Adipocyte (in vitro differentiated cells): ENCODE measurements around the gene SAMD4B.

Experiments used
- DNase-seq: peaks from one replicate; pipeline ENCODE4 v3.0.0-alpha.2; 2015; ENCODE audit warnings: low read depth
- H3K27me3 ChIP-seq: replicated peaks from 2 replicates; pipeline ENCODE4 v1.7.0; 2013; ENCODE audit warnings: mild to moderate bottlenecking, low read length, moderate library complexity; ENCODE audit not compliant: control insufficient read depth, insufficient read depth
- H3K36me3 ChIP-seq: 2 replicates; pipeline ENCODE4 v1.7.0; 2013; ENCODE audit warnings: low read length, mild to moderate bottlenecking, moderate library complexity; ENCODE audit not compliant: control insufficient read depth, insufficient read depth, severe bottlenecking
- H3K4me1 ChIP-seq: 2 replicates; pipeline ENCODE4 v1.7.0; 2013; ENCODE audit warnings: mild to moderate bottlenecking, low read length, moderate library complexity; ENCODE audit not compliant: control insufficient read depth, insufficient read depth
- H3K4me3 ChIP-seq: 2 replicates; pipeline ENCODE4 v1.7.0; 2013; ENCODE audit warnings: mild to moderate bottlenecking, low read length, moderate library complexity
- H3K9ac ChIP-seq: 2 replicates; pipeline ENCODE4 v1.7.0; 2013; ENCODE audit warnings: mild to moderate bottlenecking, low read length, moderate library complexity
- H3K9me3 ChIP-seq: 2 replicates; pipeline ENCODE4 v1.7.0; 2013; ENCODE audit warnings: mild to moderate bottlenecking, low read length, moderate library complexity; ENCODE audit not compliant: control insufficient read depth

SAMD4B gene

DNA sequence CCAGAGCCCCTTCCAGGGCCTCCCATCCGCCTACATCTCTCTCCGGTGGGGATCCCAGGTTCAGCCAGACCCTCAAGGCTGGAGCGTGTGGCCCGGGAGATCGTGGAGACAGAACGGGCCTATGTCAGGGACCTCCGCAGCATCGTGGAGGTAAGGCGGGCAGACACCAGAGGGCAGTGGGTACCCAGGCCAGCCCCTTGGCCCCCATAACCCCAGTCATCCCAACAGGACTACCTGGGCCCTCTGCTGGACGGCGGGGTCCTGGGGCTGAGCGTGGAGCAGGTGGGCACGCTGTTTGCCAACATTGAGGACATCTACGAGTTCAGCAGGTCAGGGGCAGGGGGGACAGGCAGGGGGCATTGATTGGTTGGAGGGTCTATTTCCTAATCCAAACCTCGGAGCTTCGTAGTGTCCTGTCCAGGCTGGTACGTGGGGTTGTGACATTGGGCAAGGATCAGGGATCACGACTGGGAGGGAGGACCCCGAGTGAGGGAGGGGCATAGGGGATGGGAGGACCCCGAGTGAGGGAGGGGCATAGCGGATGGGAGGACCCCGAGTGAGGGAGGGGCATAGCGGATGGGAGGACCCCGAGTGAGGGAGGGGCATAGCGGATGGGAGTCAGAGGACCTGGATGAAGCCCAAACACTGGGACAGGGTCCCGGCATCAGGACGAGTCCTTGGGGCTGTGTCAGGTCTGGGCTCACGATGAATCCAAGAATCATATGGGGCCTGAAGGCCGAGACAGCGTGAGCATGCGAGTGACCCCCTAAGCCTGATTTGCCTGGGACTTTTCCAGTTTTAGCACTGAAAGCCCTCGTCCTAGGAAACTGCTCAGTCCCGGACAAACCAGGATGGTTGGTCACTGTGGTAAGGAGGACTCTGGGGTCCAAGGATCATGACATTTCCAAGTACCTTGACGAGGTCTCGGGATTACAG is 73.2 kb downstream of the SAMD4B start:
- Histone ChIP-seq H3K9ac (peak overlapping the region; percentile 98), H3K4me1 (peaks cover 36% of the 10 kb centered on the region), H3K4me3 (peak overlapping the region; percentile 93), H3K27me3 (no peaks in the 10 kb centered on the region), H3K36me3 (peaks cover 12% of the 10 kb centered on the region), H3K9me3 (no peaks in the 10 kb centered on the region)
- DNase-seq, result no peak

DNA sequence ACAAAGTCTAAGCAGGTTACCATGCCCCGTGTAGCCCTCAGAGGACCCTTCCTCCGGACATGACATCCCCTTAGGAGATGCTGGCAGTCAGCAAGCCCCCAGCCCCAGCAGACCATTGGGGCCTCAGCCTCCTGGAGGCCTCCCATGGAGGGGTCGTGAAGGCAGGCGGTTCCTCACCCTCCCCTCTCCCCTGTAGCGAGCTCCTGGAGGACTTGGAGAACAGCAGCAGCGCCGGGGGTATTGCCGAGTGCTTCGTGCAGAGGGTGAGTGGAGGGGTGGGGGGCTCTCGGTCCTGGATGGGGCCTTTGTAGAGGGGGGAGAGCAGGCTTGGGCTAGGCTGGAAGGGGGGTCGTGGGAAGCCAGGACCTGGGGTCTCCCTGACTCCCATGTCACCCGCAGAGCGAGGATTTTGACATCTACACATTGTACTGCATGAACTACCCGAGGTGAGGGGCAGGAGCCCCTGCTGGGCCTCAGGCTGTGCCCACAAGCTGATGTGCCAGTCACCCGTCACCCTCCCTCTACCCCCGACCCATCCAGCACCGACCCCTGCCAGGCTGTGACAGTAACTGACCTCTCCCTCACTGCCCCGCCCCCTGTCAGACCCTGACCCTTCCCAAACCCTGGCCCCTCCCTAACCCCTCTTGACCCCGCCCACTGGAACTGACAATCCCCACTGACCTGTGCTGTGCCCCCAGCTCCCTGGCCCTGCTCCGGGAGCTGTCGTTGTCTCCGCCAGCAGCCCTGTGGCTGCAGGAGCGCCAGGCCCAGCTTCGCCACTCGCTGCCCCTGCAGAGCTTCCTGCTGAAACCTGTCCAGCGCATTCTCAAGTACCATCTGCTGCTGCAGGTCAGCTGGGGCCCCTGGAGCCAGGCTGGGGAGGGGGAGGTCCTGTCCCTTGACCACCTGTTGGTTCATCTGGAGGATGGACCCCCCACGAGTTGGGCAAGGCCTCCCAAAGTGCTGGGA is 74.2 kb downstream of the SAMD4B start:
- Histone ChIP-seq H3K9ac (peak overlapping the region; percentile 98), H3K9me3 (no peaks in the 10 kb centered on the region), H3K4me1 (peaks cover 25% of the 10 kb centered on the region), H3K4me3 (no peak overlapping the region), H3K27me3 (no peaks in the 10 kb centered on the region), H3K36me3 (peaks cover 17% of the 10 kb centered on the region)
- DNase-seq, result no peak

DNA sequence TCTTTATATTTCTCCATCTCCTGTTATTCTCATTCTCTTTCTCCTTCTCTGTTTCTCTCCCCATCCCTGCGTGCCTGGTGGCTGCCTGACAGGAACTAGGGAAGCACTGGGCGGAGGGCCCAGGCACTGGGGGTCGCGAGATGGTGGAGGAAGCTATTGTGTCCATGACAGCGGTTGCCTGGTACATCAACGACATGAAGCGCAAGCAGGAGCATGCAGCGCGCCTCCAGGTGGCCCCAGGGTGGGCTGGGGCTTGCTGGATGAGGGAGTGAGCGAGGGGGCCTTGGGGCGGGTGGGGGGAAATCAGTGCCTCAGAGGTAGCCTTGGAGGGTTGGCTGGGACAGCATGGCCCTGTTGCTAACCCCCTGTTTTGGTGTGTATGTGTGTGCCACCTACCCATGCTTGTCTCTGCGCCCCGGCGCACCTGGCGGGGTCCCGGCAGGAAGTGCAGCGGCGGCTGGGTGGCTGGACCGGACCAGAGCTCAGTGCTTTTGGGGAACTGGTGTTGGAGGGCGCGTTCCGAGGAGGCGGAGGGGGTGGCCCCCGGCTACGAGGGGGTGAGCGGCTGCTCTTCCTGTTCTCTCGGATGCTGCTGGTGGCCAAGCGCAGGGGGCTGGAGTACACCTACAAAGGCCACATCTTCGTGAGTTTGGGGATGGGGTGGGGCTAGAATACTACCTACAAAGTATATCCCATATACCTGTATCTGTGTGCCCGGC is 75.4 kb downstream of the SAMD4B start:
- no peak for DNase-seq
- Histone ChIP-seq H3K9ac (no peak overlapping the region), H3K4me1 (peaks cover 23% of the 10 kb centered on the region), H3K4me3 (no peak overlapping the region), H3K9me3 (no peaks in the 10 kb centered on the region), H3K36me3 (peaks cover 23% of the 10 kb centered on the region), H3K27me3 (no peaks in the 10 kb centered on the region)

DNA sequence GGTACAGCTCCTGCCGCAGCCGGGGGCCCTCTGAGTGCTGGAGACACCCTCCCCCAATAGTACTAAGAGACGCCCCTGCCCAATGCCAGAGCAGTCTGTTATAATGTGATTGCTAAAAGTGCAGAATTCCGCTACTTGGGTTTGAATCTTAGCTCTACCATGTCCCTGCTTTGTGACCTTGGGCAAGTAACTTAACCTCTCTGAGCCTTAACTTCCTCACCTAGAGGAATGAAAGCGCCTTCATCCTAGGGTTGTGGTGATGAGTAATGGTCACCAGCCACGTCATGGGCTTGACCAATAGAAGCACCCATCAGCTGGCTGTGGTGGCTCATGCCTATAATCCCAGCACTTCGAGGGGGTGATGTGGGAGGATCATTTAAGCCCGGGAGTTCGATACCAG is 76.8 kb downstream of the SAMD4B start:
- Histone ChIP-seq H3K4me3 (no peak overlapping the region), H3K4me1 (peaks cover 20% of the 10 kb centered on the region), H3K9me3 (no peaks in the 10 kb centered on the region), H3K9ac (no peak overlapping the region), H3K36me3 (peaks cover 31% of the 10 kb centered on the region), H3K27me3 (no peaks in the 10 kb centered on the region)
- no peak for DNase-seq

DNA sequence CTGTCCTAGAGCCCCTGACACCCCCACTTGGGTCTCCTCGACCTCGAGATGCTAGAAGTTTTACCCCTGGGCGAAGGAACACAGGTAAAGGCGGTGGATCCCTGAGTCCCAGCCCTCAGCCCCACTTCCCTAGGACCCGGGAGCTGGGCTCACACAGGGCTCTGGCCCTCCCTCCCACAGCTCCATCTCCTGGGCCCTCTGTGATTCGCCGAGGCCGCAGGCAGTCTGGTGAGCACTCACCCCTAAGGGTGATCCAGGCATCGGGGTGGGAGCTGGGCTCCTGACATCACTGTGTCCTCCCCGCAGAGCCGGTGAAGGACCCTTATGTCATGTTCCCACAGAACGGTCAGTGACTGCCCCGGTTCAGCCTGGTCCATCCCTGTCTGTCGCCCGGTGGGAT is 78.5 kb downstream of the SAMD4B start:
- no peak for DNase-seq
- Histone ChIP-seq H3K36me3 (peaks cover 39% of the 10 kb centered on the region), H3K4me1 (peaks cover 3% of the 10 kb centered on the region), H3K9ac (no peak overlapping the region), H3K9me3 (no peaks in the 10 kb centered on the region), H3K27me3 (no peaks in the 10 kb centered on the region), H3K4me3 (no peak overlapping the region)

DNA sequence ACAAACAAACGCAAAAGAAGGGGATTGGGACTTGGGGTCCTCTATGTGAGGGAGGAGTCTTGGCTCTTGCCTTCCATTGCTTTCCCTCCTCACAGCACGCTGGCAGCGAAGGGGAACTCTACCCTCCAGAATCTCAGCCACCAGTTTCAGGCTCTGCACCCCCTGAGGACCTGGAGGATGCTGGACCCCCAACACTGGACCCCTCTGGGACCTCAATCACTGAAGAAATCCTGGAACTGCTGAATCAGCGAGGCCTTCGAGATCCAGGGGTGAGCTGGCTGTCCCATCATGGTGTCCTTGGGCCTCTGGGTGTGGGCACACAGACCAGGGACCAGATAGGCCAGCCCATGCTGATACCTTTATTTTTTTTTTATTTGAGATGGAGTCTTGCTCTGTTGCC is 79.8 kb downstream of the SAMD4B start:
- no peaks in the 10 kb centered on the region for H3K4me1 ChIP-seq
- H3K36me3 ChIP-seq, result peaks cover 39% of the 10 kb centered on the region
- DNase-seq, result no peak
- no peaks in the 10 kb centered on the region for H3K27me3 ChIP-seq
- no peak overlapping the region for H3K4me3 ChIP-seq
- no peaks in the 10 kb centered on the region for H3K9me3 ChIP-seq
- no peak overlapping the region for H3K9ac ChIP-seq

DNA sequence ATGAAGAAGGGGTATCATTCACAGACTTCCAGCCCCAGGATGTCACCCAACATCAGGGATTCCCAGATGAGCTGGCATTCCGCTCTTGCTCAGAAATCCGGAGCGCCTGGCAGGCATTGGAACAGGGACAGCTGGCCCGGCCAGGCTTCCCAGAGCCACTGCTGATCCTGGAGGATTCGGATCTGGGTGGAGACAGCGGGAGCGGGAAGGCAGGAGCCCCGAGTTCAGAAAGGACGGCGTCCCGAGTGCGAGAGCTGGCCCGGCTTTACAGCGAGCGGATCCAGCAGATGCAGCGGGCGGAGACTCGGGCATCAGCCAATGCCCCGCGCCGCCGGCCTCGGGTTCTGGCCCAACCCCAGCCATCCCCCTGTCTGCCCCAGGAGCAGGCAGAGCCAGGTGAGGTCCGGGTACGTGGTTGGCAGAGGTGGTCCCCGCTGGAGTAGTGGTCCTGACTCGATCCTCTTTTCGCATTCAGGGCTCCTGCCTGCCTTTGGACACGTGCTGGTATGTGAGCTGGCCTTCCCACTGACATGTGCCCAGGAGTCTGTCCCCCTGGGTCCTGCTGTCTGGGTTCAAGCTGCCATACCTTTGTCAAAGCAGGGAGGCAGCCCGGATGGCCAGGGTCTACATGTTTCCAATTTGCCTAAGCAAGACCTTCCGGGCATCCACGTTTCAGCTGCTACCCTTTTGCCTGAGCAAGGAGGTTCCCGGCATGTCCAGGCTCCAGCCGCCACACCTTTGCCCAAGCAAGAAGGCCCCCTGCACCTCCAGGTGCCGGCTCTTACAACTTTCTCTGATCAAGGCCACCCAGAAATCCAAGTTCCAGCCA is 81.3 kb downstream of the SAMD4B start:
- H3K4me3 ChIP-seq, result no peak overlapping the region
- no peak overlapping the region for H3K9ac ChIP-seq
- no peaks in the 10 kb centered on the region for H3K9me3 ChIP-seq
- H3K36me3 ChIP-seq, result peaks cover 38% of the 10 kb centered on the region
- no peaks in the 10 kb centered on the region for H3K27me3 ChIP-seq
- DNase-seq, result no peak
- H3K4me1 ChIP-seq, result peaks cover 7% of the 10 kb centered on the region

DNA sequence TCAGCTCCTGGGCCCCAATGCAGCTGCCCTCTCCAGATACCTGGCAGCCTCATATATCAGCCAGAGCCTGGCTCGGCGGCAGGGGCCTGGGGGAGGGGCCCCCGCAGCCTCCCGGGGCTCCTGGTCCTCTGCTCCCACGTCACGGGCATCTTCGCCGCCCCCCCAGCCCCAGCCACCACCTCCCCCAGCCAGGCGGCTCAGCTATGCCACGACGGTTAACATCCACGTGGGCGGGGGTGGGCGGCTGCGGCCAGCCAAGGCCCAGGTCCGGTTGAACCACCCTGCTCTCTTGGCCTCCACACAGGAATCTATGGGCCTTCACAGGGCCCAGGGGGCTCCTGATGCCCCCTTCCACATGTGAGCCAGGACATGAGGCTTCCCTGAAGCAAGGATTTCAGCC is 82.7 kb downstream of the SAMD4B start:
- Histone ChIP-seq H3K27me3 (no peaks in the 10 kb centered on the region), H3K4me1 (peaks cover 14% of the 10 kb centered on the region), H3K4me3 (no peak overlapping the region), H3K9ac (no peak overlapping the region), H3K36me3 (peaks cover 30% of the 10 kb centered on the region), H3K9me3 (no peaks in the 10 kb centered on the region)
- DNase-seq, result no peak

DNA sequence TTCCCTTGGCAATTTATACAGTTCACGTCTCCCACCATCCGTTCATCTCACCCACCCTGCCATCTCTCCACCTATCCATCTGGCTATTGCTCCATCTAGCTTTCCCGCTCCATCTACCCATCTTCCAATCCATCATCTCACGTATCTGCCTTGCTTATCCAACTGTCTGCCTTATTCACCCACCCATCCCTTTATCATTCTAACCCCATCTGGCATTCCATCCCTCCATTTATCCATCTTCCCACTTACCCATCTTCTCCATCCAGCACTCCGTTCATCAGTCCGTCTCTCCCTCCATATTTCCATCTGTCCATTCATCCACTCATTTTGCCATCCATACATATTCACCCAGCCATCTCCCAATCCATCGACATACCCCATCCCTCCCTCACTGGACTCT is 83.5 kb downstream of the SAMD4B start:
- Histone ChIP-seq H3K9ac (no peak overlapping the region), H3K4me1 (peaks cover 14% of the 10 kb centered on the region), H3K9me3 (no peaks in the 10 kb centered on the region), H3K36me3 (peaks cover 23% of the 10 kb centered on the region), H3K27me3 (no peaks in the 10 kb centered on the region), H3K4me3 (no peak overlapping the region)
- no peak for DNase-seq

DNA sequence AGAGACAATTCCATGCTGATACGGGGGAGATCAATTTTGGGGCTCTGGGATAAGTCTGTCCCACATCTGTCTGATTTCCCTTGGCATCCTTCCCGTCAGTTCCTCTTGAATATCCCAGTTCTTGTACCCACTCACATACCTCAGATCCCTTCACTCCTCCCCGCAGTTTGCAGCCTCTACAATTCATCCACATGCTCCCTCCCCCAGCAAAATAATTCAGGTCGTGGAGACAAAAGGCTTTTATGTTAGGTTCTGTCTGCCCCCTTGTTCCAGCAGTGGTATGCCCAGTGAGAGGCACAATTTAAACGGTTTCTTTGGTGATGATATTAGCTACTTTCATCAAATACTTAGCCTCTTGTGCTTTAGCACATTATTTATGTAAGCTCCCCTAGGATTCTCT is 83.9 kb downstream of the SAMD4B start:
- H3K4me1 ChIP-seq, result peaks cover 14% of the 10 kb centered on the region
- no peak overlapping the region for H3K9ac ChIP-seq
- H3K36me3 ChIP-seq, result peaks cover 23% of the 10 kb centered on the region
- DNase-seq, result no peak
- no peaks in the 10 kb centered on the region for H3K9me3 ChIP-seq
- no peaks in the 10 kb centered on the region for H3K27me3 ChIP-seq
- H3K4me3 ChIP-seq, result no peak overlapping the region
